DND-41 (cell line): ENCODE measurements around the gene COA8.
A peak's percentile ranks its signal among the peaks of the same experiment; 100 is the strongest.

Experiments used
- ATAC-seq: fragments of 200-7000 bp; cut with Tn5 transposase; 3 replicates; pipeline ENCODE4 v1.9.1; 2021; ENCODE audit warnings: low read depth; ENCODE audit not compliant: insufficient read depth
- DNase-seq: peaks from one replicate; pipeline ENCODE4 v3.0.0-alpha.2; 2020
- H2AFZ ChIP-seq: 2 replicates; pipeline ENCODE4 v1.6.0; 2012; ENCODE audit warnings: low read depth, low read length
- H3K27ac ChIP-seq: 2 replicates; pipeline ENCODE4 v1.5.1; 2012; ENCODE audit warnings: low read length, inconsistent platforms
- H3K27me3 ChIP-seq: fragments of 200-600 bp; sonication (generic); 2 replicates; pipeline ENCODE4 v1.6.0; 2012; ENCODE audit warnings: low read length, mild to moderate bottlenecking, inconsistent platforms; ENCODE audit not compliant: insufficient read depth, poor library complexity
- H3K36me3 ChIP-seq: 2 replicates; pipeline ENCODE4 v1.5.1; 2012; ENCODE audit warnings: low read length, inconsistent platforms; ENCODE audit not compliant: insufficient read depth
- H3K4me1 ChIP-seq: 2 replicates; pipeline ENCODE4 v1.5.1; 2012; ENCODE audit warnings: mild to moderate bottlenecking, low read length; ENCODE audit not compliant: insufficient read depth
- H3K4me2 ChIP-seq: 2 replicates; pipeline ENCODE4 v1.6.0; 2012; ENCODE audit warnings: mild to moderate bottlenecking, moderate library complexity, low read length, inconsistent platforms; ENCODE audit not compliant: insufficient read depth
- H3K4me3 ChIP-seq, 2 experiments: fragments of 200-600 bp in 1 of 2; shearing (Covaris generic) in 1 of 2; 2 replicates each; pipeline ENCODE4 v1.5.1; 2012 to 2016; ENCODE audit warnings: inconsistent platforms in 2 of 2, low read length in 2 of 2, mild to moderate bottlenecking in 2 of 2, low read depth in 1 of 2, moderate library complexity in 1 of 2
- H3K79me2 ChIP-seq: 2 replicates; pipeline ENCODE4 v1.6.0; 2012; ENCODE audit warnings: low read length, inconsistent platforms; ENCODE audit not compliant: insufficient read depth
- H3K9ac ChIP-seq: 2 replicates; pipeline ENCODE4 v1.6.0; 2012; ENCODE audit warnings: low read depth, mild to moderate bottlenecking, inconsistent platforms, low read length, moderate library complexity
- H3K9me3 ChIP-seq: 2 replicates; pipeline ENCODE4 v1.5.1; 2012; ENCODE audit warnings: low read length, moderate library complexity, mild to moderate bottlenecking, inconsistent platforms; ENCODE audit not compliant: insufficient read depth, severe bottlenecking
- H4K20me1 ChIP-seq: 2 replicates; pipeline ENCODE4 v1.6.0; 2012; ENCODE audit warnings: low read length; ENCODE audit not compliant: insufficient read depth
- EZH2 ChIP-seq: IDR thresholded peaks from 3 replicates; pipeline ENCODE4 v1.6.1; 2012; ENCODE audit warnings: borderline replicate concordance, low read depth, mild to moderate bottlenecking, moderate library complexity, low read length, inconsistent platforms; ENCODE audit not compliant: severe bottlenecking
- TF ChIP-seq, protein P1 (sequence below): IDR thresholded peaks from 2 replicates; pipeline ENCODE4 v1.5.1; 2012; ENCODE audit warnings: borderline replicate concordance, low read length, moderate library complexity, mild to moderate bottlenecking; ENCODE audit not compliant: poor library complexity, severe bottlenecking; ENCODE audit errors: extremely low read depth

Gene COA8

DNA sequence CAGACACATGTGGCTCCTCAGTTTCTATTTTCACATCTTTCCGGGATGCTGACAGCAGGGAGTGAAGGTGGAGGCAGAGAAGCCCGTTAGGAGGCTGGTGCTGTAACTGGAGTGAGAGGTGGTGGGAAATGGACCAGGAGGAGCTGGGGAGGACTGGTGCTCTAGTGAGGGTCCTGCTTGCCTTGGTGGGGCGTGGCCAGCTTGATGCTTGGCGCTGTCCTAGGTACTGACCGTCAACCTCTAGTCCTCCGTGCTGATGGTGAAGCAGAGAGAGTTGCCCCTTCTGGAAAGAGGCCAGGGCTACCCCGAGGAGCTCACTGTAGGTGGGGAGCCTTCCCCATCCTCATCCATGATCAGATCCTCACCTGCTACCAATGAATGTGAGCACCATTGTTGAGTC lies 32.4 kb upstream of the COA8 start:
- H3K27ac ChIP-seq = no peak overlapping the region
- TF ChIP-seq EZH2 = no peak
- TF ChIP-seq, protein P1, sequence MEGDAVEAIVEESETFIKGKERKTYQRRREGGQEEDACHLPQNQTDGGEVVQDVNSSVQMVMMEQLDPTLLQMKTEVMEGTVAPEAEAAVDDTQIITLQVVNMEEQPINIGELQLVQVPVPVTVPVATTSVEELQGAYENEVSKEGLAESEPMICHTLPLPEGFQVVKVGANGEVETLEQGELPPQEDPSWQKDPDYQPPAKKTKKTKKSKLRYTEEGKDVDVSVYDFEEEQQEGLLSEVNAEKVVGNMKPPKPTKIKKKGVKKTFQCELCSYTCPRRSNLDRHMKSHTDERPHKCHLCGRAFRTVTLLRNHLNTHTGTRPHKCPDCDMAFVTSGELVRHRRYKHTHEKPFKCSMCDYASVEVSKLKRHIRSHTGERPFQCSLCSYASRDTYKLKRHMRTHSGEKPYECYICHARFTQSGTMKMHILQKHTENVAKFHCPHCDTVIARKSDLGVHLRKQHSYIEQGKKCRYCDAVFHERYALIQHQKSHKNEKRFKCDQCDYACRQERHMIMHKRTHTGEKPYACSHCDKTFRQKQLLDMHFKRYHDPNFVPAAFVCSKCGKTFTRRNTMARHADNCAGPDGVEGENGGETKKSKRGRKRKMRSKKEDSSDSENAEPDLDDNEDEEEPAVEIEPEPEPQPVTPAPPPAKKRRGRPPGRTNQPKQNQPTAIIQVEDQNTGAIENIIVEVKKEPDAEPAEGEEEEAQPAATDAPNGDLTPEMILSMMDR = no peak
- H3K36me3 ChIP-seq = peaks cover 53% of the 10 kb centered on the region
- peak; percentile 70 for DNase-seq
- peak overlapping the region; percentile 67 to 99; a peak in 3 of 4 replicates for H3K4me3 ChIP-seq
- peaks cover 49% of the 10 kb centered on the region for H4K20me1 ChIP-seq
- H3K9ac ChIP-seq = no peak overlapping the region
- no peak overlapping the region for H2AFZ ChIP-seq
- H3K4me2 ChIP-seq = peak overlapping the region; percentile 99
- peaks cover 50% of the 10 kb centered on the region for H3K79me2 ChIP-seq
- H3K9me3 ChIP-seq = no peaks in the 10 kb centered on the region
- peak; percentile 38; the same call in 2 of the 3 replicates for ATAC-seq
- H3K4me1 ChIP-seq = peaks cover 35% of the 10 kb centered on the region
- H3K27me3 ChIP-seq = no peaks in the 10 kb centered on the region

DNA sequence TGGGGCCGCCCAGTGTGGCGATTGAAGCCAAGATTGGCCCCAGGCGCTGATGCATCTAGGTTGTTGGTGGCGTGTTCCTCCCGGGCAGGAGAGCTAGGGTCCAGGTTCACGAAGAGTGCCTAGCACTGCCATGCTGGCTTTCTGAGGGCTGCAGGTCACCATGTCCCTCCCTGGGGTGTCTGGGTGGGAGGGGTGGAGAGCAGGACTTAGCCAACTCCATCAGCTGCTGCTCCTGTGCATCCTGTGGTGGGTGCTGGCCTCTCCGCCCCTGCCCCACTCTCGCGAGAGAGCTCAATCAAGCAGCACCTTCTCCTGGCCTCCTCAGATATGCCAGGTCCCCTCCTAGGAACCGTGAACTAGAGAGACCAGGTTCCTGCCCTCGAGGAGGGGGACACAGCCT lies 31.9 kb upstream of the COA8 start:
- peaks cover 54% of the 10 kb centered on the region for H4K20me1 ChIP-seq
- H3K4me2 ChIP-seq = peak overlapping the region; percentile 99
- no peaks in the 10 kb centered on the region for H3K27me3 ChIP-seq
- no peak for ATAC-seq
- H3K36me3 ChIP-seq = peaks cover 57% of the 10 kb centered on the region
- no peak overlapping the region for H2AFZ ChIP-seq
- no peaks in the 10 kb centered on the region for H3K9me3 ChIP-seq
- H3K4me1 ChIP-seq = peaks cover 35% of the 10 kb centered on the region
- no peak for DNase-seq
- H3K4me3 ChIP-seq = peak overlapping the region in 1 of 2 experiments; percentile 99; a peak in 1 of 4 replicates
- TF ChIP-seq EZH2 = no peak
- TF ChIP-seq, protein P1 = no peak
- no peak overlapping the region for H3K9ac ChIP-seq
- no peak overlapping the region for H3K27ac ChIP-seq
- peaks cover 50% of the 10 kb centered on the region for H3K79me2 ChIP-seq

DNA sequence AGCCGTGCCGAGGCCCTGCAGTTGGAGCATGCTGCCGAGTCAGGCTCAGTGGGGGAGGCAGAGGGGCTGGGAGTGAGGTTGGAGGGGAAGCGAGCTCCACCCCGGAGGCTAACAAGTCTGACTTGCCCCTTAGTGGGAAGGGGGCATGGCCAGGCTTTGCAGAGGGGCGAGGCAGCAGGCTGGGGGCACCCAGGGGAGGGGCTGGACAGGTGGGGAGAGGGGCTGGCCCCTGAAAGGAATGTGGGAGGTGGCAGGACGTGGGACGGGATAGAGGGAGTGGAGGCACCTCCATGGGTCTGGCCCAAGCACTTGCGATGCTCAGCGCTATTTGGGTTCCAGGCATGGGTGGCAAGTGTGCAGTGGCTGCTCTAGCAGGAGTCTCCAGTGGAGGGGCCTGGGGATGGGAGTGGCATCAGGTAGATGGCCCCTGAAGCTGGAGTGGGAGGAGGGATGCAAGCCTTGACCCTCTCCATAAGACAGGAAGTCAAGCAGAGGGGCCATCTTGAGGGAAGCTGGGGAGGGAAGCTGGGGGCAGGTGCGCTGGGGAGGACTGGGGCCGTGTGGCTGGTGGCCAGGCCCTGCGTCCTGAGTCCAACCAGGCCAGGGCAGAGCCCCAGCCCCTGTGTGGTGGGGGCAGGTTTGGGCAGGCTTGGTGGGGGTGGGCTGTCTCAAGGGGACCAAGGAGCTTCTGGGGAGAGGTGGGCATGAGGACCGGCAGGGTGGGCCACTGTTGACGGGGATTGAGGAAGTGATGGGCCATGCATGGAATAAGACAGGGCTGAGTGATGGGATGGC lies 31.1 kb upstream of the COA8 start:
- Histone ChIP-seq H3K36me3 (peaks cover 61% of the 10 kb centered on the region), H4K20me1 (peaks cover 61% of the 10 kb centered on the region), H2AFZ (no peak overlapping the region), H3K4me1 (peaks cover 35% of the 10 kb centered on the region), H3K27ac (no peak overlapping the region), H3K9ac (no peak overlapping the region), H3K4me2 (peak overlapping the region; percentile 99), H3K79me2 (peaks cover 50% of the 10 kb centered on the region), H3K9me3 (no peaks in the 10 kb centered on the region), H3K4me3 (no peak overlapping the region), H3K27me3 (no peaks in the 10 kb centered on the region)
- TF ChIP-seq EZH2 = no peak
- TF ChIP-seq, protein P1 = no peak
- DNase-seq (no peak), ATAC-seq (no peak)
